ENCODE measurements around the gene RERE.
A peak's percentile ranks its signal among the peaks of the same experiment; 100 is the strongest.
"Not testable (repeated sequence)": the region's sequence is repeated elsewhere in the genome, so short reads cannot be mapped to it uniquely, and the experiment has no call there.

The RERE gene

DNA sequence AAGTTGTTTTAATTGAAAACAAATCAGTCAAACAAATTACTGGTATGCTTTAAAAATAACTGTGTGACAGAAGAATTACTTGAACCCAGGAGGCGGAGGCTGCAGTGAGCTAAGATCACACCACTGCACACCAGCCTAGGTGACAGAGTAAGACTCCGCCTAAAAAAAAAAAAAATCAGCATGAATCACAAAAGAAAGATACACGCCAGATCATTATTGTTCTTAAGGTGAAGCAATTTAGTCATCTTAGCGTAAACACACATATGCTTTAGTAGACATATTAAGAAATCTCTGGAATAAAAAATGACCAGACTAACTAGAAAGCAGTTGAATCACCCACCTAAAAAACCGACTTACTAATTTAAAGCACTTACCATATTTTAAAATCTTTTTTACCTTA lies 20.2 kb downstream of the RERE start:
- DNase-seq = no peak

DNA sequence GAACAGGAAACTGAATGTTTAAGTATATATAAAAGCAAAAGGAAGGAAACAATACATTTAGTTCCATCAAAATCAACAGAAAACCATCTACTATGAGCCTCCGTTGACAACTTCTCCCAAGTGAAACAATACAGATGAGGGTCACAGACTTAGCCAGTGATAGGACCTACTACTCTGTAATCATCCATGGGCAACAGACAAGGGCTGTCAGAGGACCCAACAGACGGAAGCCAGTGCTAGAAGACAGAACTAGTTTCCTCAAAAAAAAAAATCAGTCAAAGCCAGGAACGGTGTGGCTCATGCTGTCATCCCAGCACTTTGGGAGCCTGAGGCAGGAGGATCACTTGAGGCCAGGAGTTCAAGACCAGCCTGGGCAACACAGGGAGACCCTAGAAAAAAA lies 20.6 kb downstream of the RERE start:
- no peak for DNase-seq

DNA sequence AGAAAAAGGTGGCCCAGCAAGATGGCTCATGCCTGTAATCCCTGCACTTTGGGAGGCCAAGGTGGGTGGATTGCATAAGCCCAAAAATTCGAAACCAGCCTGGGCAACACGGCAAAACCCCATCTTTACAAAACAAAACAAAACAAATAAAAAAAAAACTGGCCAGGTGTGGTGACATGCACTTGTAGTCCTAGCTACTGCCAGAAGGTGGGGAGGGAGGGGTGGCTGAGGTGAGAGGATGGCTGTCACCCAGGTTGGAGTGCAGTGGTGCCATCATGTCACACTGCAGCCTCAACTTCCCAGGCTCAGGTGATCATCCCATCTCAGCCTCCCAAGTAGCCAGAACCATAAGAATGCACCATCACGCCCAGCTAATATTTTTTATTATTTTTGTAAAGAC lies 22.8 kb downstream of the RERE start:
- no peak for DNase-seq

DNA sequence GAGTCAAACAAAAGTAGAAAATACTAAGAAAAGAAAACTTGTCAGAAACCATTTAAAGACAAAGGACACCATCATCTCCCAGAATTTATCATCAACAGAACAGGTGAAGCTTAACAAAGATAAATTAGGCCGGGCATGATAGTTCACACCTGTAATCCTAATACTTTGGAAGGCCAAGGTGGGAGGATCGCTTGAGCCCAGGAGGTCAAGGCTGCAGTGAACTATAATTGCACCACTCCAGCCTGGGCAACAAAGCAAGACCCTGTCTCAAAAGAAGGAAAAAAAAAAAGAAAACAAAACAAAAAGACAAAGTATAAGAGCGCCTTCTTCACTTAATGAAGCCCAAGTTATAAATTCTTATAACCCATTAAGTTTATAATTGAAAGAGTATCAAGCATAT lies 25.6 kb downstream of the RERE start:
- DNase-seq = no peak

DNA sequence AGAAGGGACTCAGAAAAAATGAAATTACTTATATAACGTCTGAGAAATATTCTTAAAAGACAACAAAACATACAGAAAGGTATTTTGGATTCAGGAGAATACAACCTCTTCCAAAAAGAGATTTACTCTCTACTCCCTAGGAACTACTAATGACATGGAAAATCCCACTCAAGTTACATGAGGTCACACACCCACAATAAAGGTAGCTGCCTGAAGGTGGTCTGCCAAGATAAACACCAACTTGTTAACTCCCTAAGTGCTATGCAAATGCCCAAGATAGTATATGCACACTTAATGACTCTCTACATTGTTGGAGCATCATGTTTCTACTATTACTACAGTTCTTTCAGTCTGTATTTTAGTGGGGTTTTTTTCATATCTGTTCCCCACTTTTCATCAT lies 26.5 kb downstream of the RERE start:
- no peak for DNase-seq

DNA sequence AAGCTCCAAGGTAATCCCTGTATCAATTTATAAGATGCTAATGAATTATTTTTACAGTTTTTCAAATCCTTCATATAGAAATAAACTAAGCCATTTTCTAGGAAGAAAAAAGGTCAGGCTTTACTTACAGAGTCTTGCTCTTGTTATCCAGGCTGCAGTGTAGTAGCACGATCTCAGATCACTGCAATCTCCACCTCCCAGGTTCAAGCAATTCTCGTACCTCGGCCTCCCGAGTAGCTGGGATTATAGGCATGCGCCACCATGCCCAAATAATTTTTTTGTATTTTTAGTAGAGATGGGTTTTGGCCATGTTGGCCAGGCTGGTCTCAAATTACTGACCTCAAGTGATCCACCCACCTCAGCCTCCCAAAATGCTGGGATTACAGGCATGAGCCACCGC lies 27.0 kb downstream of the RERE start:
- DNase-seq = no peak

DNA sequence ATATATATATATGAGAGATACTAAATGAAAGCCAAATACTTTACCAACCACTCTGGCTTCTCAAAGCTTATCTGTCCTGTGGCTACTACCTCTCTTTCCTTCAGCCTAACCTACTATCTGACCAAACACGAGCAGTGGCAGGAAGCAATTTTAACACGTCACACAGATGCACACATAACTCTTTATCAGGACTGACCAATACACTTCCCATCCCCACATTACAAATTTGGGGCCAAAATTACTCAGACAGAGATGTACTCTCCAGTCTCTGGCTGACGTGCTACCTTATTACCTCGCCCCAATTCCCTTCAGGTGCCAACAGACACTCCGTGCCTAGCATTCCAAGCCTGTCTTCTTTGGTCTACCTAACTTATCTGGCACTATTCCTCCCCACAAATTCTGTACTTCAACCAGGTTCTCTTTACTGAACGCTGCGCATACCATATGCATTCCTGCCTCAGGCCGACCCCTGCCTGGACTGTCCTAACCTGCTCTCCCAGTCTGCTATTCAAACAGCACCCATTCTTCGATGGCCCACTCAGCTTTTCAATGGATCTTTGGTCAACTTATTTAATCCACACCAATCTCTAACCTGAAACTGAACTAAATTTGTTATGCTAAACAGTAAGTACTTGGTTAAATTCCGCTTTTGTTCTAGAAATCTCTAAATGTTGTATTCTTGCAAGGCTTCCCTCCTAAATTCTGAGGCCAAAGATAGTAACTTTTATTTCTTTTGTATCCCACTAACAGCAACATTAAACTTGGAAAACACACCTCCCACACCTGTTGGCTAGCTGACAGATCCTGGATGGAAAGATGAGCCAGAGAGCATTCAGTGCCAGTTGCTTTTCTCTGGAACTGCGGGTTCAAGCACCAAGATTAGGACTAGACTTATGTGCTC lies 27.9 kb downstream of the RERE start:
- DNase-seq = no peak

DNA sequence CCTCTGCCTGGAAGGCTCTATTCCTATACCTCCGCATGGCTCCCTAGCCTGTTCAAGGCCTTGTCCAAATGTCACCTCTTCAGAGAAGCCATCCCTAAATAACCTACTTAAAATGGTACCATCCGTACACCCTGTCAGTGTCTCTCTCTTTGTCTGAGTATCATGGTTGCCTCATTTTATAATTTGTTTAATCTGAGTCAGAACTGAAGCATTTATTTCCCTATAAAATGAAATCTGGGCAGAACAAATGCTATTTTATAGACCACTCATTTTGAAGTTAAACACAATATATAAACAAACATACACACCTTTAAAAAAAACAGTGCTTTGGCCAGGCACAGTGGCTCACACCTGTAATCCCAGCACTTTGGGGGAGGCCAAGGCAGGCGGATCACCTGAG lies 30.2 kb downstream of the RERE start:
- no peak for DNase-seq

DNA sequence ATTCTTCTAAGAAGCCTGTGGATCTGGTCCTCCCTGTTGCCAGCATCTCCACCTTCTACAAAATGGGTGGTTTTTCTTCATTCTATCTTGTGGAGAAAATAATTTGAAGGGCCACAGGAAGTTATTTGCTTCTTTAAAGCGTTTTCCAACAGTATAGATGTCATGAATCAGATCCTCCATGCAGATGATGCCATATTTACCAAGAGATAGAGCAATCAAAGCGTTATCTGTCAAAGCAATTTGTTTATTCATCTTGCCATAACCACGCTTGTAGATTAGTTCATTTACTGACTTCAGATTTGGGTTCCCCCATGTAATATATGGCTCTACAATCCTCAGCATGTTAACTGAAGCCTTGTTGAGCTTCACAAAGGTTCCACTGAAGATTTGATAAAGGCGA lies 31.2 kb downstream of the RERE start:
- DNase-seq = not testable (repeated sequence)

DNA sequence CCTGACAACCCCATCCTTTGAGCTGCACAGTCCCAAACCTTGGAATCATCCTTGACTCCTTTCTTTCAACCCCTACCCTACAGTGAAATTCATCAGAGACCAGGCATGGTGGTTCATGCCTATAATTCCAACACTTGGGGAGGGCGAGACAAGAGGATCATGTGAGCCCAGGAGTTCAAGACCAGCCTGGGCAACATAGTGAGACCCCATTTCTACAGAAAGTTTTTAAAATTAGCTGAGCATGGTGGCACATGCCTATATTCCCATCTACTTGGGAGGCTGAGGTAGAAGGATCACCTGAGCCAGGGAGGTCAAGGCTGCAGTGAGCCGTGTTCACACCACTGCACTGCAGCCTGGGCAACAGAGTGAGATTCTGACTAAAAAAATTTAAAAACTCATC lies 34.5 kb downstream of the RERE start:
- no peak for DNase-seq

DNA sequence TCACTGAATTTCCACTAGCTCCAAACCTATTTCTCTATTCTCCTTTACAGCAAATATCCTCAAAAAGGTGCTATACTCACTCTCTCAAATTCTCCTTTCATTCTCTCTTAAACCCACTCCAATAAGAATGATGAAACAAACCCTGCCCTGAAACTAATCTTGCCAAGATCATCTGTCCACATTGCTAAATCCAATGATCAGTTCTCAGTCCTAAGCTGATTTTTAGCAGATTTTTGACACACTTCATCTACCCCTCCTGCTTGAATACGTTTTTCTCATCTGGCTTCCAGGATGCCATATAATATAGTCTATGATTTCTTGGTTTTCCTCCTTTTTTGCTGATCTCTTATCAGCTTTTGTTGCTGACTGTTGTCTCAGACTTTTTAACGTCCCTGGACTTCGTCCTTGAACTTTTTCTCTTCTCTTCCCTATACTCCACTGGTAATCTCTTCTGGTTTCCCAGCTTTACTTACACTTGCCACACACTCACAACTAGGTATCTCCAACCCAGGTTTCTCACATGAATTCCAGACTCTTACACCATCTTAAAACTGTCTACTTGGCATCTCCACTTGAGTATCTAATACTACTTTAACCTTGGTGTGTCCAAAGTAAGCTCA lies 35.3 kb downstream of the RERE start:
- no peak for DNase-seq

DNA sequence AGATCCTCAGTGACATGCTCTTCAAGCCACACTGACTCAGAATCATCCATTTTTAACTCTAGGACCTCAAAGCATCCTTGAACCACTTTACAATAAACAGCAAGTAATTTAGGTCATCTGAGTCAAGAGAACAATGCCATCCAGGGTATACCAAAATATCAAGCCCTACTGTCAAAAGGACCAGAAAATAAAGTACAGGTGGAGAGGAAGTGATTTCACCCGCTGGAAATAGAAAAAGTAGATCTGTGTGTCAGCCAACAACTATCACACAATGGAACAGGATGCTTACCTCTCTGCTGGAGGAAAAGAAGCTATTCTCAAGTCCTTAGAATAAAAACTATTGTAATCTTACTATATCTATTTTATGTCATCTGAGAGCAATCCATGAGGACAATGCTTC lies 37.0 kb downstream of the RERE start:
- DNase-seq = peak in 1 of 14 donors; percentile 22

DNA sequence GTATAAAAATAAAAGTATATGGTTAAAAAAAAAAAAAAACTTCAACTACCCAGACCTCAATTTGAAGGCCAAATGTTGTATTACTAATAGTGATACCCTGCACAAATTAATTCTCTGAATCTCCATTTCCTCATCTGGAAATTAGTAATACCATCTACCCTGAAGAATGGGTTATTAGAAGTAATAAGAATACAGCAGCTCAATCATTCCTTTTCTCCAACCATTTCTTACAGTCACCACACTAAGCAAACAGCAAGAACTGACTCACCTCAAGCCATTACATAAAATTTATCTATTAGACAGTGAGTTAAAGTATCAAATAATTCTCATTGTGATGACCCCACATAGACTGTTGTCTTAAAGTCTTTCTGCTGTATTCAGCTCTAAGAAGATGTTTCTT lies 39.6 kb downstream of the RERE start:
- no peak for DNase-seq

DNA sequence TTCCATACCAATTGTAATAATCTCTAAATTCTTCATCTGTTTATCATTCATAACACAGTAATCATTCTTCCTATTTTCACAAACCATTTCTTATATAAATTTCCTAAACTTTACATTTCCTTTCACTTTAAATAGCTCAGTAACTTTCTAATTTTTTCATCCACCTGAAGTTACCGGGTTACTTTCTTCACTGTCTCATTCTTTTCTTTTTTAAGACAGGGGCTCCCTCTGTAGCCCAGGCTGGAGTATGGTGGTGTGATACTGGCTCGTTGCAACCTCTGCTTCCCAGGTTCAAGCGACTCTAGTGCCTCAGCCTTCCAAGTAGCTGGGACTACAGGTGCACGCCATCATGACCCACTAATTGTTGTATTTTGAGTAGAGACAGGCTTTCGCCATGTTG lies 41.3 kb downstream of the RERE start:
- no peak for DNase-seq

DNA sequence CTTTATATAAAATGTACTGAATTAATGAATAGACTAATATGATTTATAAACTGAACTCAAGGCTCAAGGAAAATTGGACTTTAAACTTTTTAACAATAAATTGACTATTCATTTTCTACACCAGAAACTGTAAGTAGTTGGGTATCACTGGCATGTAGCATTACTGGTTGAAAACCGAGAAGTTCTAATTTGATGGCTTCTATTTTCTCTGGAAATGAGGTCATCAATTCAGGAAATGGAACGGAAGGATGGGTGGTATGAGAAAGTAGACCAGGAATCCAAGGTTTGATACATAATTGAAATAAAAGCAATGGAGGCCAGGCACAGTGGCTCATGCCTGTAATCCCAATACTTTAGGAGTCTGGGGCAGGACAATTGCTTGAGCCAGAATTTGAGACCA lies 50.4 kb downstream of the RERE start:
- DNase-seq = no peak

DNA sequence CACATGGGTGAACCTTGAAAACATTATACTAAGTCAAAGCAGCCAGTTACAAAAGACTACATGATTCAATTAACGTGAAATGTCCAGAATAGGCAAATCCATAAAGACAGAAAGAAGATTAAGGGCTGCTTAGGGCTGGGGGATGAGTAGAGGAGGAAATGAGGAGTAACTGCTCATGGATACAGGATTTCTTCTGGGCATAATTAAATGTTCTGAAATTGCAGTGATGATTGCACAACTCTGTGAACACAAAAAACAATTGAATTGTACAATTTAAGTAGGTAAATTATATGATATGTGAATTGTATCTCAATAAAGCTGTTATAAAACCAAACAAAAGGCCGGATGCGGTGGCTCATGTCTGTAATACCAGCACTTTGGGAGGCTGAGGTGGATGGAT lies 52.2 kb downstream of the RERE start:
- DNase-seq = no peak

DNA sequence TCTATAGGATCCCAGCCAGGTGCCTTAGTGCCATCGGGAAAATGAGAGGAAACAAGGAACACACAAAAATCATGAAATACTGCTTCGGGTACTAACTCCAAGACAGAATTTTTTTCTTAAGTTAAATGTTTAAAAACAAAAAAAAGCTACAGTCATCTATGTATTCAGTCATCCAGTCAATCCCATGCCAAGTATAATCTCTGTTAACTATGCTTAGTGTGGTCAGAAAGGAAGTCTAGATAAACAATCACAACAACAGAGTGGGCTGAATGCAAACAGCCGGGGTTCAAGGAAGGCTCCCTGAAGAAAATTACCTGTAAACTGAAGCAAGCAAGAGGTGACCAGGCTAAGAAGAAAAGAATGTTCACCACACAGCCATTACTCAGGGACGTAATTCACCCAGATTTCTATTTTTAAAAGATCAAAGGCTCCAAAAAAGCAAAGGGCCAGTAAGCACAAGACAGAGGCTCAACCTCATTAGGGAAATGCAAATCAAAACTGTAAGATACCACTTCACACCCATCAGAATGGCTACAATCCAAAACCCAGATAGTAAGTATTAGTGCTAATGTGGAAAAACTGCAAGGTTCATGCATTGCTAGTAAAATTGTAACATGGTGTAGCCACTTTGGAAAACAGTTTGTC lies 53.0 kb downstream of the RERE start:
- no peak for DNase-seq

DNA sequence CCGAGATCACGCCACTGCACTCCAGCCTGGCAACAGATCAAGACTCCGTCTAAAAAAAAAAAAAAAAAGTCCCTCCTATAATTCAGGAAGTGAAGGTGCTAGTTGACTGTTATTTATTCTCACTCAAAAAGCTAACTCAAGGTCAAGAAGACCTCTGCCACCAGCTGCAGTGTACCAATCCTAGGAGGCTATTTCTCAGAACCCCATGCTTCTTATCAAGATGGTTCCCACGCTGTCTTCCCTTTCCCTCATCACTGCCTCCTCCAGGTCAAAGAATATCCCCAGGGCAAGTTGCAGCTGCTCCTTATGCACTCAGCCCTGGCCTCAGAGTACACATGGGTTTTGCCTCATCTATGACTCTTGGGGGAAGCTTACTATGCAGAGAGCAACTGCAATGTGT lies 53.6 kb downstream of the RERE start:
- no peak for DNase-seq

DNA sequence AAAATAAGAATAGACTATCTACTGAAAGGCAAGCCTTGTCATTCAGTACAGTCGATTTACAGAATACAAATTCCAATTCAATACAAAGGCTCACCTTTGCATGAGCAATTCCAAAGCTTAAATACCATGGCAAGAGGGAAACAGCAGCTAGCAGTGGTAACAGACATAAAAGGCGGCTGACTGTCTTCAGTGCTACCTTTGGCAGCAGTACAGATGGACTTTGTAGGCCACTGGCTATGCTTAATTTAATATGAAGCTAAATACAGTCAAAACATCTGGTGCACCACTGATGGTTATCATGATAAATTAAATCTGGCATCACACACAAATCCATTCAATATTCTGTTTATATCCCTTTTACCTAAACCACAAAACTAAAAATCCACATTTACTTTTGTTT lies 62.4 kb downstream of the RERE start:
- DNase-seq = peak in 1 of 14 donors; percentile 17

DNA sequence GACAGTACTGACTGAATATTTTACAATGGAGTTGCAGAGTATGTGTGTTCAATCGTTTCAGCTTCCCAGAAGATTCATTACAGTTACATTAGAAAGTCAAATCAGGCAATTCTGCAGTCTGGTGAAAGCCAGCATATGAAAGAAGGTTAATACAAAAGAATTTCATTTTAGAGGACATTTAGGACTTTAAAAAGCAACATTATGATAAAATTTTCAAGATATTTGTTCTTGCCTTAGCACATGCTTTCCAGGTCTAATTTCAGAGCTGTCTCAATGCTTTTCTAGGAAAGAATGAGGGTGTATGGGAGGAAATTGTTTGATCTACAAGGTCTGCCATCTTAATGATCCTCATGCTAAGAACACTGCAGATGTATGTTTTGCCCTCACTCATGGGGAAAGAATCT lies 63.2 kb downstream of the RERE start:
- no peak for DNase-seq

DNA sequence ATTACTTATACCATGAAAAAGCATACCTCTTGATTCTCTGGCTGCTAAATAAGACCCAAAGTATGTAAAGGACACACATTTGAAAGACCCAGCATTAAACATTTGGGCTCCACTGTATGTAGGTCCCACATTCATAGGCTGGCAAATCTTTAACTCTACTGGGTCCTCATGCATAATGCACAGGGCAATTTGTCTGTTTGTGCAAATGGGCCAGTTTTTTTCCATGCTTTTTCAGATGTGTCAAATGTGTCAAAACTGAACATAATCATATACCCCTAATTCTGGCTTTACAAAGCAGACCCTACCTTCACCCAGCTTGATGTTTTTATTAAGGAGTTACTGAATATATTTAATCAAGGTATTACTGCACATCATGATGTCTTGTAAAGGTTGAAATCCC lies 63.7 kb downstream of the RERE start:
- no peak for DNase-seq

DNA sequence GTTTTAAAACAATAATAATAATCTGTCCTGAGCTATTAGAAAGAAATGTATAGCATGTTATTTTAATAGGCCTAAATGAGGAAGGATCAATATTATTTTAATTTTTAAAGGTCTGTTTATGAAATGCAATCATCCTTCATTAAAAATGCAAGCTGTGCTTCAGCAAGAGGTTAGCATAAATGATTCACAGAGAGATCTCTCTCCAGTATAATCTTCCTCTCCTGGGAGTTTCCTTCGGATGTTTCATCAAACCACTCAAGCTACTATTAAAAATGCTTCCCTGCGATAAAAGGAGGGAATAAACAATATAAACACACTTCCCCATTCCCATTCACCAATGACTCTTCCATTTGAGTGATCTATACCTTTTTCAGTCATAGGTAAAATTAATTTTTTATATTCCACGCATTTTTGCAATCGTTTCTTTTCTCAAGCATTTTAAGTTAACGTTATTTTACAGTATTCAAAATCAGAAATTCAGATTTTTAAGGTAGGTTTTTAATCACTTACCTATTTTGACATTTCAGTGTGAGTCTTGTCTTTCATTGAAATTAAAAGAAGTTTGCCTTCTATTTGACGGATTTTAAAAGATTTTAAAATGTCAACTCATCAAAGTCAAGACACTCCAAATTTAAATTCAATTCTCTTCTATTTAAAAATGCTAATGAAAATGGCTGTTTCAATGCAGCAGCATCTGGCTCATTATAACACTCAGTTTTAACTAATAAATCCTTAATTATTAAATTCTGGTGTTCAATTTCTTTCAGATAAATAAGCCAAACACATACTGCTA lies 64.3 kb downstream of the RERE start:
- DNase-seq = no peak

DNA sequence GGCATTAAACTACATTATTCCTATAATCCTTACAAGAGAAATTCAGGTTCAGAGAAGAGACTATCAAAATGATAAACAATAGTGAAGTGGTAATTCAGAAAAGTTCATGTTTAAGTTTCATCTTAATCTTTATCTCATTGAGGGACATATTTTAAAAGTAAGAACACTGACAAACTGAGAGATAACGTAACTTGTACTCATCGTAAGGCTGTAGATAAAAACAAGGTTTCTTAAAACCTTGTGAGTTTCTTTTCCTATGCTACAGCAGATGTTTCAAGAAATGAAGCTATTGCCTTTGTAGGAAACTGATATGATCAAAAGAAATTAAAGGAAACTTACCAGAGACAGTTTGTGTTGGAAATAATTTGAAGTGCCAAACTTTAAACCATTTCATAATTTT lies 65.0 kb downstream of the RERE start:
- DNase-seq = no peak
